Transverse colon (tissue), 4 donors: Measurements from ENCODE around the gene LRRFIP2. TPM values are rescaled to one million over a fixed set of nuclear protein-coding genes. Genes with fewer than 3 reads are reported as not detected.
"Not testable (repeated sequence)": the region's sequence is repeated elsewhere in the genome, so short reads cannot be mapped to it uniquely, and the experiment has no call there.

ENCODE experiments used
- DNase-seq: peaks from one replicate; pipeline ENCODE4 v3.0.0-alpha.2; 2019
- H3K27ac ChIP-seq, 4 donors: fragments of 200-600 bp; sonication (generic); 2 replicates each; pipeline ENCODE4 v1.5.1; 2016 to 2018; ENCODE audit warnings: inconsistent platforms in 4 of 4
- H3K27me3 ChIP-seq: fragments of 200-600 bp; sonication (generic); 2 replicates; pipeline ENCODE4 v1.5.1; 2017; ENCODE audit warnings: inconsistent platforms
- H3K36me3 ChIP-seq, 4 donors: fragments of 200-600 bp; sonication (generic); 2 replicates each; pipeline ENCODE4 v1.5.1; 2017 to 2019; ENCODE audit warnings: inconsistent platforms in 4 of 4
- H3K4me1 ChIP-seq, 4 donors: fragments of 200-600 bp; sonication (generic); 2 replicates each; pipeline ENCODE4 v1.5.1; 2017 to 2020; ENCODE audit warnings: inconsistent platforms in 4 of 4
- H3K4me3 ChIP-seq, 4 donors: fragments of 200-600 bp; sonication (generic); 1 replicate in 1 of 4; 2 replicates in 3 of 4; pipeline versions ENCODE4 v1.5.1 to v1.6.1; 2017 to 2019; ENCODE audit warnings: inconsistent platforms in 4 of 4
- H3K9me3 ChIP-seq, 2 donors: fragments of 200-600 bp; sonication (generic); 2 replicates each; pipeline ENCODE4 v1.5.1; 2017 to 2019; ENCODE audit warnings: inconsistent platforms in 2 of 2
- CTCF ChIP-seq, 5 experiments: fragments of 200-600 bp in 3 of 5; fragments of 450-650 bp in 2 of 5; sonication (generic) in 3 of 5; IDR thresholded peaks; 1 replicate in 2 of 5; 2 replicates in 3 of 5; pipeline ENCODE4 v1.5.1; 2016 to 2017; ENCODE audit warnings: antibody characterized with exemption in 5 of 5, inconsistent platforms in 3 of 5, mild to moderate bottlenecking in 2 of 5, moderate library complexity in 1 of 5
- EP300 ChIP-seq: sonication (generic); formaldehyde crosslinking; IDR thresholded peaks from one replicate; pipeline ENCODE4 v1.6.1; 2017; ENCODE audit warnings: antibody characterized with exemption, low read depth
- POLR2A ChIP-seq: fragments of 450-650 bp; IDR thresholded peaks from one replicate; pipeline ENCODE4 v1.6.1; 2016; ENCODE audit warnings: antibody characterized with exemption, mild to moderate bottlenecking, moderate library complexity
- POLR2AphosphoS5 ChIP-seq, 3 donors: sonication (generic); formaldehyde crosslinking; IDR thresholded peaks; one replicate each; pipeline ENCODE4 v1.6.1; 2016; ENCODE audit warnings: antibody characterized with exemption in 3 of 3
- WGBS, 2 donors: methylation state at CpG; one replicate each; pipeline ENCODE4 v1.1.5; 2018; ENCODE audit warnings: low coverage in 1 of 2; 5-methylcytosine and 5-hydroxymethylcytosine counted together
- in situ Hi-C, 4 donors: fragments of 200-750 bp; cut with MboI; loops; one replicate each; pipeline versions ENCODE4 v1.15.0 to v1.15.1; 2017; ENCODE audit warnings: low sequenced_read_pairs in 3 of 4, low pct_ligation_motif_present in 1 of 4, low pct_unique_long_range_greater_than_20kb in 1 of 4
- intact Hi-C: fragments of 100-400 bp; cut with DNase I; formaldehyde crosslinking; loops from one replicate; pipeline ENCODE4 v1.15.1; 2023; ENCODE audit warnings: low total_unique reads
- total RNA-seq, 4 donors: library from RNA; depleted of rRNA; stranded (reverse); fragments of >200 nt; gene quantifications; one replicate each; pipeline ENCODE4 v1.1.0, GENCODE V29; 2016

LRRFIP2 gene
- total RNA-seq, 4 donors from 2014 or later, result 136 to 198 (median 167) TPM

GRCh38 chr3:37123292-37123691 lies 51.1 kb downstream of the LRRFIP2 start:
- TF ChIP-seq CTCF (IDR thresholded peaks at IDR 0.05) (no peak), POLR2AphosphoS5 (IDR thresholded peaks at IDR 0.05) (no peak), EP300 (no peak), POLR2A (no peak)
- no peak overlapping the region for H3K4me3 ChIP-seq
- H3K27me3 ChIP-seq, result no peaks in the 10 kb centered on the region
- H3K9me3 ChIP-seq, result no peaks in the 10 kb centered on the region
- no peak overlapping the region for H3K27ac ChIP-seq
- WGBS, 2 donors, result 96 to 100% methylated on average over 1 to 7 of the region's 7 CpGs
- intact Hi-C loops (no loop called here), in situ Hi-C loops (no loop called here)
- no peak for DNase-seq
- H3K4me1 ChIP-seq, result peaks cover 0 to 48% (median 17%) of the 10 kb centered on the region in 4 donors
- H3K36me3 ChIP-seq, result no peaks in the 10 kb centered on the region

DNA sequence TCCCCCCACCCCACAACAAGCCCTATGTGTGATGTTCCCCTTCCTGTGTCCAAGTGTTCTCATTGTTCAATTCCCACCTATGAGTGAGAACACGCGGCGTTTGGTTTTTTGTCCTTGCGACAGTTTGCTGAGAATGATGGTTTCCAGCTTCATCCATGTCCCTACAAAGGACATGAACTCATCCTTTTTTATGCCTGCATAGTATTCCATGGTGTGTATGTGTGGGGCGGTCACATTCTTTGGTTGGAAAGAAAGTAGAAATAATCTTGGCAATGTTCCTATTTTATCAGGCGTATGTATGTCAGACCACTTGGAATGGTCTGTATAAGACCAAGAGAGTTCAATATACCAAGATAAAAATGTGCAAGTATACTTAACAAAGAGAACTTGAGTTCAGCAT lies 52.3 kb downstream of the LRRFIP2 start:
- H3K27me3 ChIP-seq, H3K36me3 ChIP-seq, intact Hi-C loops, H3K9me3 ChIP-seq, H3K4me3 ChIP-seq, DNase-seq, H3K27ac ChIP-seq, in situ Hi-C loops: not testable (repeated sequence)
- 97 to 98% methylated on average over 2 to 6 of the region's 6 CpGs for WGBS, 2 donors
- H3K4me1 ChIP-seq, result peaks cover 0 to 37% (median 11%) of the 10 kb centered on the region in 4 donors

GRCh38 chr3:37118163-37118562 lies 56.2 kb downstream of the LRRFIP2 start:
- Histone ChIP-seq H3K27me3 (no peaks in the 10 kb centered on the region), H3K27ac (no peak overlapping the region), H3K36me3 (no peaks in the 10 kb centered on the region), H3K4me3 (no peak overlapping the region), H3K4me1 (peaks cover 0 to 11% (median 0%) of the 10 kb centered on the region in 4 donors), H3K9me3 (no peaks in the 10 kb centered on the region)
- 100% methylated on average over 2 of the region's 2 CpGs for WGBS, 2 donors
- no peak for DNase-seq
- TF ChIP-seq CTCF (IDR thresholded peaks at IDR 0.05) (no peak), POLR2A (no peak), POLR2AphosphoS5 (IDR thresholded peaks at IDR 0.05) (no peak), EP300 (no peak)
- intact Hi-C loops (no loop called here), in situ Hi-C loops (no loop called here)

DNA sequence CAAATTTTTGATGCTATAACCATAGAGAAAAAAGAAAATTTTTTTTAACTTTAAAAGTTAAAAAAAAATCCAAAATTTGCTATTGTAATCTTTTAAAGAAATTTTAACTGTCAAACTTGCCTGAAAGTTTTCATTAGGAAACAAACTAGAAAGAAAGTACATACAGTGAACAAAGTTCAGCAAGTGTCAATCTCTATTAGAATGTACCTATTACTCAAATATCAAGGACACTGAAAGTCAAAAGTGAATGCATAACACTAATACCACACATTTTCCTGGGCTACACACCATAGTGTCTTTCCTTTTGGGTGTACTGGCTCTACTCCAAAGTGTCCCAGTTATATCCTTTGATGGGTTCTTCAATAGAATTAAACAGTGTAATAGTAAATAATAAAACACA lies 56.8 kb downstream of the LRRFIP2 start:
- in situ Hi-C loops, result no loop called here

More for the DNA sequence above, 56.8 kb downstream of the LRRFIP2 start:
- Histone ChIP-seq H3K27ac (no peak overlapping the region), H3K4me3 (no peak overlapping the region), H3K27me3 (no peaks in the 10 kb centered on the region), H3K4me1 (peaks cover 0 to 11% (median 0%) of the 10 kb centered on the region in 4 donors), H3K9me3 (no peaks in the 10 kb centered on the region), H3K36me3 (no peaks in the 10 kb centered on the region)
- no peak for TF ChIP-seq EP300
- no peak for TF ChIP-seq CTCF (IDR thresholded peaks at IDR 0.05)
- TF ChIP-seq POLR2AphosphoS5 (IDR thresholded peaks at IDR 0.05), result no peak
- TF ChIP-seq POLR2A, result no peak
- no peak for DNase-seq
- intact Hi-C loops, result no loop called here
